Peyer's patch (tissue), 4 donors: ENCODE results near the gene TRIP11.

Experiments
- CTCF ChIP-seq, 6 experiments: fragments of 450-650 bp in 4 of 6; fragments of 200-600 bp in 2 of 6; sonication (generic) in 1 of 6; IDR thresholded peaks; one replicate each; pipeline ENCODE4 v1.5.1; 2017 to 2019; ENCODE audit warnings: antibody characterized with exemption in 6 of 6, mild to moderate bottlenecking in 3 of 6, moderate library complexity in 1 of 6
- POLR2A ChIP-seq, 2 donors: fragments of 450-650 bp; IDR thresholded peaks; one replicate each; pipeline ENCODE4 v1.5.1; 2017; ENCODE audit warnings: antibody characterized with exemption in 2 of 2, mild to moderate bottlenecking in 2 of 2, moderate library complexity in 2 of 2

- no peak for TF ChIP-seq CTCF (IDR thresholded peaks at IDR 0.05)
- TF ChIP-seq POLR2A (IDR thresholded peaks at IDR 0.05): no peak
Observed at GRCh38 chr14:92012121-92012748, 27.6 kb downstream of the TRIP11 start.
